HepG2 (cell line): Measurements from ENCODE around the gene CLN6. TPM values are rescaled to one million over a fixed set of nuclear protein-coding genes. Genes with fewer than 3 reads are reported as not detected.

ENCODE experiments used
- ATAC-seq: fragments of 200-7000 bp; cut with Tn5 transposase; 3 replicates; pipeline ENCODE4 v1.9.1; 2020; ENCODE audit warnings: mild to moderate bottlenecking, moderate library complexity
- BruUV-seq: library from RNA; stranded (reverse); fragments of 400-500 nt; replicated peaks from 2 replicates; lab custom pipeline; 2021; lab: Mats Ljungman, UMichigan
- CTCF ChIA-PET: fragments of 300-600 bp; formaldehyde crosslinking; extraction: SDS; loops from one replicate; lab custom pipeline; 2021; ENCODE audit warnings: low total read pairs, inconsistent platforms, low intra/inter-chr PET ratio; lab: Yijun Ruan, JAX
- POLR2A ChIA-PET: fragments of 350-600 bp; sonication (Branson Sonifier 250); formaldehyde crosslinking; loops from one replicate; lab custom pipeline; 2020; ENCODE audit warnings: antibody characterized with exemption, inconsistent platforms; lab: Yijun Ruan, JAX
- DNase-seq: peaks from one replicate; pipeline ENCODE4 v3.0.0-alpha.2; 2015; ENCODE audit warnings: low spot score
- FAIRE-seq: peaks from 3 replicates; lab custom pipeline; 2011; peaks lifted over from hg19 to GRCh38; lab: Jason Lieb, UNC
- H2AFZ ChIP-seq: one replicate; pipeline ENCODE4 v1.6.1; 2011; ENCODE audit warnings: low read length, inconsistent platforms
- H3K27ac ChIP-seq: fragments of 300-600 bp; 3 replicates; pipeline ENCODE4 v1.8.0; 2011; ENCODE audit warnings: mixed run types, mild to moderate bottlenecking, mixed read lengths, low read length, inconsistent platforms; ENCODE audit not compliant: insufficient read depth; ENCODE audit errors: extremely low read length
- H3K27me3 ChIP-seq, 2 experiments: fragments of 200-600 bp in 1 of 2; 2 replicates in 1 of 2; 3 replicates in 1 of 2; pipeline versions ENCODE4 v1.6.0 to v1.8.0; 2011; ENCODE audit warnings: low read length in 2 of 2, mild to moderate bottlenecking in 2 of 2, moderate library complexity in 2 of 2, inconsistent platforms in 1 of 2; ENCODE audit not compliant: insufficient read depth in 2 of 2, control insufficient read depth in 1 of 2
- H3K36me3 ChIP-seq, 2 experiments: fragments of 200-600 bp in 1 of 2; replicated peaks in 1 of 2; 2 replicates in 1 of 2; 3 replicates in 1 of 2; pipeline versions ENCODE4 v1.5.1 to v1.8.0; 2011; ENCODE audit warnings: low read length in 2 of 2, inconsistent platforms in 1 of 2; ENCODE audit not compliant: insufficient read depth in 2 of 2, control insufficient read depth in 1 of 2
- H3K4me1 ChIP-seq: 2 replicates; pipeline ENCODE4 v1.5.1; 2012; ENCODE audit warnings: low read length, inconsistent platforms; ENCODE audit not compliant: insufficient read depth
- H3K4me2 ChIP-seq: 2 replicates; pipeline ENCODE4 v1.6.0; 2011; ENCODE audit warnings: low read depth, low read length, inconsistent platforms
- H3K4me3 ChIP-seq, 3 experiments: fragments of 200-600 bp in 1 of 3; sonication (generic), shearing (Covaris generic) in 1 of 3; replicated peaks in 1 of 3; 2 replicates each; pipeline ENCODE4 v1.5.1; 2011 to 2016; ENCODE audit warnings: low read length in 3 of 3, inconsistent platforms in 2 of 3, low read depth in 2 of 3, mild to moderate bottlenecking in 2 of 3, control low read depth in 1 of 3, mixed read lengths in 1 of 3; ENCODE audit not compliant: insufficient read depth in 1 of 3
- H3K79me2 ChIP-seq: one replicate; pipeline ENCODE4 v1.6.1; 2011; ENCODE audit warnings: low read length, inconsistent platforms; ENCODE audit not compliant: insufficient read depth
- H3K9ac ChIP-seq: 2 replicates; pipeline ENCODE4 v1.6.0; 2011; ENCODE audit warnings: mild to moderate bottlenecking, low read depth, low read length, inconsistent platforms; ENCODE audit not compliant: insufficient read depth
- H3K9me3 ChIP-seq: 2 replicates; pipeline ENCODE4 v1.5.1; 2012; ENCODE audit warnings: mild to moderate bottlenecking, low read length
- H4K20me1 ChIP-seq: 2 replicates; pipeline ENCODE4 v1.6.0; 2011; ENCODE audit warnings: inconsistent platforms, mild to moderate bottlenecking, low read length, moderate library complexity; ENCODE audit not compliant: insufficient read depth
- ARHGAP35 ChIP-seq: sonication (generic); formaldehyde crosslinking; IDR thresholded peaks from 2 replicates; pipeline ENCODE4 v1.9.0; 2022; ENCODE audit warnings: mild to moderate bottlenecking, inconsistent platforms, moderate library complexity, missing genetic modification reagents, borderline replicate concordance
- BATF2 ChIP-seq: sonication (generic); formaldehyde crosslinking; IDR thresholded peaks from 2 replicates; pipeline ENCODE4 v1.8.0; 2022; ENCODE audit warnings: mild to moderate bottlenecking, missing genetic modification reagents, moderate library complexity
- FIP1L1 ChIP-seq: fragments of 200-400 bp; formaldehyde crosslinking; IDR thresholded peaks from 2 replicates; pipeline ENCODE4 v1.6.1; 2018; ENCODE audit warnings: low read depth, mild to moderate bottlenecking, low read length, moderate library complexity, borderline replicate concordance; ENCODE audit not compliant: insufficient read depth
- HNF4G ChIP-seq, 2 experiments: sonication (generic) in 1 of 2; formaldehyde crosslinking in 1 of 2; IDR thresholded peaks; 2 replicates each; pipeline versions ENCODE4 v1.4.0 to v1.6.1; 2011 to 2020; ENCODE audit warnings: borderline replicate concordance in 2 of 2, low read depth in 2 of 2, mild to moderate bottlenecking in 2 of 2, low read length in 1 of 2, missing genetic modification reagents in 1 of 2, moderate library complexity in 1 of 2
- MTA3 ChIP-seq: sonication (generic); formaldehyde crosslinking; IDR thresholded peaks from 2 replicates; pipeline ENCODE4 v1.4.0; 2020; ENCODE audit warnings: missing genetic modification reagents
- PCBP2 ChIP-seq: fragments of 200-400 bp; formaldehyde crosslinking; optimal IDR thresholded peaks from 2 replicates; pipeline ENCODE3; 2018; ENCODE audit warnings: low read length, low read depth; ENCODE audit not compliant: poor library complexity, severe bottlenecking
- PRPF4 ChIP-seq: fragments of 200-400 bp; formaldehyde crosslinking; IDR thresholded peaks from 2 replicates; pipeline ENCODE4 v1.6.1; 2016; ENCODE audit warnings: low read length, low read depth; ENCODE audit not compliant: poor library complexity, severe bottlenecking
- TP53 ChIP-seq: sonication (generic); formaldehyde crosslinking; conservative IDR thresholded peaks from 2 replicates; pipeline ENCODE4 v1.4.0; 2020; ENCODE audit warnings: missing genetic modification reagents
- ZNF121 ChIP-seq: sonication (generic); formaldehyde crosslinking; IDR thresholded peaks from 2 replicates; pipeline ENCODE4 v1.5.0; 2020; ENCODE audit warnings: mild to moderate bottlenecking, missing genetic modification reagents
- ZNF44 ChIP-seq: sonication (generic); formaldehyde crosslinking; IDR thresholded peaks from 2 replicates; pipeline ENCODE4 v1.5.1; 2020; ENCODE audit warnings: mild to moderate bottlenecking, missing genetic modification reagents
- WGBS: methylation state at CpG from one replicate; pipeline ENCODE4 v1.1.6; 2017; ENCODE audit warnings: low lambda C conversion rate; 5-methylcytosine and 5-hydroxymethylcytosine counted together
- in situ Hi-C: cut with HindIII; loops from 2 replicates; pipeline ENCODE4 v1.10.0; 2017; ENCODE audit warnings: low pct_unique_long_range_greater_than_20kb; ENCODE audit not compliant: extremely low pct_ligation_motif_present
- intact Hi-C: fragments of 100-400 bp; cut with micrococcal nuclease; formaldehyde crosslinking; loops from one replicate; pipeline ENCODE4 v1.10.0; 2022; ENCODE audit not compliant: unreplicated experiment
- polyA plus RNA-seq, 8 experiments: library from polyadenylated mRNA; depleted of rRNA in 3 of 8; stranded (reverse) in 7 of 8; unstranded in 1 of 8; fragments of >200 nt; fragmentation: Illumina TruSeq in 4 of 8; extraction: Trizol in 4 of 8; gene quantifications; 2 replicates each; pipeline versions ENCODE4 v1.2.1 to v1.2.3, GENCODE V29; 2011 to 2016; ENCODE audit warnings: low read depth in 4 of 8, missing spikeins in 1 of 8, mixed read lengths in 1 of 8; ENCODE audit not compliant: insufficient read depth in 1 of 8
- total RNA-seq, 5 experiments: library from RNA; depleted of rRNA; stranded (reverse); fragments of >200 nt; fragmentation: Illumina TruSeq; extraction: Trizol; gene quantifications; 2 replicates each; pipeline ENCODE4 v1.2.3, GENCODE V29; 2016; ENCODE audit warnings: low read depth in 1 of 5

Gene CLN6
- total and polyA plus RNA-seq, 2 of the 13 experiments (the other 11 are each of a cell fraction or from before 2014, with no cell fraction given): 24.9 to 27.1 TPM

- Histone ChIP-seq H3K27ac (no peak overlapping the region), H4K20me1 (no peaks in the 10 kb centered on the region), H3K4me2 (no peak overlapping the region)
- intact Hi-C loops: no loop called here
- ATAC-seq (no peak), FAIRE-seq (no peak)
- 27% methylated on average over 5 of the region's 5 CpGs for WGBS
- TF ChIP-seq MTA3 (CRISPR knock-in tag) (no peak), ZNF121 (CRISPR knock-in tag) (no peak), TP53 (CRISPR knock-in tag) (no peak), BATF2 (CRISPR knock-in tag) (no peak), ZNF44 (CRISPR knock-in tag) (no peak), PCBP2 (no peak), PRPF4 (no peak), HNF4G (IDR thresholded peaks at IDR 0.05; ENCODE audit: borderline replicate concordance, low read depth, low read length) (no peak), HNF4G (CRISPR knock-in tag; IDR thresholded peaks at IDR 0.05; ENCODE audit: borderline replicate concordance, low read depth) (no peak), ARHGAP35 (CRISPR knock-in tag) (no peak), FIP1L1 (no peak)
- TF ChIP-seq, all 625 proteins: peak for 0
- no peak overlapping the region for H2AFZ ChIP-seq
- no peaks in the 10 kb centered on the region for H3K79me2 ChIP-seq
- ChIA-PET POLR2A (no interaction called here), CTCF (no interaction called here)
- no peak overlapping the region for H3K4me3 ChIP-seq
- H3K27me3 ChIP-seq: 0 out of 5 replicates have a peak, but pooled peaks cover 0 to 4% of the 10 kb centered on the region in 2 experiments
- H3K9me3 ChIP-seq: no peaks in the 10 kb centered on the region
- no peaks in the 10 kb centered on the region for H3K4me1 ChIP-seq
- H3K9ac ChIP-seq: no peak overlapping the region
- no TSS peak for BruUV-seq
- no peaks in the 10 kb centered on the region for H3K36me3 ChIP-seq
- in situ Hi-C loops: no loop called here
- no peak for DNase-seq
Observed at GRCh38 chr15:68262514-68263356, 33.2 kb upstream of the CLN6 start.
